ENCODE data around the gene NR0B2.

Gene NR0B2

GRCh38 chr1:26863685-26864077, 50.1 kb downstream of the NR0B2 start:
- peaks cover 7 to 14% of the 10 kb centered on the region in 2 donors for H3K4me1 Mint-ChIP-seq (ENCODE audit: low read depth in 2 of 2)
- peak overlapping the region; percentile 78 for H3K4me3 Mint-ChIP-seq
- H3K36me3 Mint-ChIP-seq (ENCODE audit: insufficient read depth) = peaks cover 26% of the 10 kb centered on the region
- no peaks in the 10 kb centered on the region for H3K9me3 Mint-ChIP-seq
- H3K27ac Mint-ChIP-seq = peak overlapping the region; percentile 73 to 90
- ATAC-seq (replicated peaks) (no peak), DNase-seq (no peak)
- no peaks in the 10 kb centered on the region for H3K27me3 Mint-ChIP-seq

GRCh38 chr1:26862781-26863684, 50.7 kb downstream of the NR0B2 start, which contains the start of gene SFN:
Gene SFN (plus strand): TSS chr1:26863149. CDS start chr1:26863213, 64 bp downstream.
- ATAC-seq (replicated peaks) = no peak
- peak within 1 kb of the TSS; percentile 73 to 90 for H3K27ac Mint-ChIP-seq
- H3K27me3 Mint-ChIP-seq = no peaks in the 10 kb centered on the region
- peaks cover 7 to 14% of the 10 kb centered on the region in 2 donors for H3K4me1 Mint-ChIP-seq (ENCODE audit: low read depth in 2 of 2)
- H3K4me3 Mint-ChIP-seq = peak within 1 kb of the TSS; percentile 78
- peaks cover 23% of the 10 kb centered on the region for H3K36me3 Mint-ChIP-seq (ENCODE audit: insufficient read depth)
- H3K9me3 Mint-ChIP-seq = no peaks in the 10 kb centered on the region
- peak in 1 of 3 experiments; percentile 19 for DNase-seq

GRCh38 chr1:26861889-26862378, 51.8 kb downstream of the NR0B2 start:
- H3K9me3 Mint-ChIP-seq = no peaks in the 10 kb centered on the region
- peak overlapping the region; percentile 42 to 51 for H3K27ac Mint-ChIP-seq
- DNase-seq (no peak), ATAC-seq (replicated peaks) (no peak)
- no peak overlapping the region for H3K4me3 Mint-ChIP-seq
- H3K27me3 Mint-ChIP-seq = no peaks in the 10 kb centered on the region
- peaks cover 7 to 14% of the 10 kb centered on the region in 2 donors for H3K4me1 Mint-ChIP-seq (ENCODE audit: low read depth in 2 of 2)
- H3K36me3 Mint-ChIP-seq (ENCODE audit: insufficient read depth) = peaks cover 28% of the 10 kb centered on the region
